Measurements from ENCODE around the gene HES3.

Gene HES3

DNA sequence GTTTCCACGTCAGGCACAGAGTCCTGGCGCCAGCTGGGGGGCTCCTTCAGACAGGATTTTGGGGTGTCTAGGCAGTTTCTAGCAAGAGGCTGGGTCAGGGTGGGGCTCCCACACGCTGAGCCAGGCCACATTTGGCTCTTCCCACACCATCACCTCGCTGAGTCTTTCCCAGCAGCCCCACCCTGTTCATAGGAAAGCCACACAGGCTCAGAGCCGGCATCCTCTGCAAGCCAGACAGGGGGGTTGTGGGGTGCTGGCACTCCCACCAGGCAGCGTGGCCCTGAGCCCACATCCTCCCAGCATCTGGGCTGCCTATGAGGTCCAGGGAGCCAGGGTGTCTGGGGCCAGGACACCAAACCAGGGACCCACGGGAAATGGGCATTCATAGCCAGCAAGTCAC lies 19.7 kb downstream of the HES3 start:
- no peak for DNase-seq

DNA sequence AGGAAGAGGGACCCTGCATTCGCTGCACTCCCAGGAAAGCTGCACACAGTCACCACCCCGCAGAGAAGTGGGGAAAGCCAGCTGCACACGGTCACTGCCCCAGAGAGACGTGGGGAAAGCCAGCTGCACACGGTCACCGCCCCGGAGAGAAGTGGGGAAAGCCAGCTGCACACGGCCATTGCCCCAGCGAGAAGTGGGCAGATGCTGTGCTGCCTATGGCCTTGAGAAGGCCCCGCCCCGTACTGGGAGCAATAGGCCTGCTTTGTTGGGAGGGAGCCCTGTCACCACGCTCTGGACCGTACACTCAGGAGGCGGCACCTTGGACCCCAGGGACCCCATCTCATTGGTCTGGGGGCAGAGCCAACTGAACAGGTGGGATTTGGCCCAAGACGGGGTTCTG lies 21.2 kb downstream of the HES3 start:
- peak in 1 of 3 experiments; percentile 69 for DNase-seq

DNA sequence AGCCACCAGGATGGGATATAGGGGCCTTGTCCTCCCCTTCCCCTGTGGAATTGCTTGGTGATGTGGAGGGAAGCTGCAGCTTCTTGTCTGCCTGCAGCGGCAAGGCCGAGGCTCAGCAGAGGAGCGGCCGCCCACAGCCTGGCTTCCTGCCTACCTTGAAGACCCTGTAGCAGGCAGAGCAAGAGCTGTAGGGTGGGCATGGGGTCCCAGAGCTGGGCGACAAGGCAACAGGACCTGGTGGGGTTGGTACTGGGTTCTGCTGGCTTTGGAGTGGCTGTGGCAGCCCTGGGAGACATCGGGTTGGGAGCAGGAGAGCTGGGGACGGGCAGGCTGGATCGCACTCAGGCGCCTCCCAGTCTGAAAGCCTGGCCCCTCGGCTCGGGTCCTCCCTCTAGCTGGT lies 22.7 kb downstream of the HES3 start:
- DNase-seq, result no peak

DNA sequence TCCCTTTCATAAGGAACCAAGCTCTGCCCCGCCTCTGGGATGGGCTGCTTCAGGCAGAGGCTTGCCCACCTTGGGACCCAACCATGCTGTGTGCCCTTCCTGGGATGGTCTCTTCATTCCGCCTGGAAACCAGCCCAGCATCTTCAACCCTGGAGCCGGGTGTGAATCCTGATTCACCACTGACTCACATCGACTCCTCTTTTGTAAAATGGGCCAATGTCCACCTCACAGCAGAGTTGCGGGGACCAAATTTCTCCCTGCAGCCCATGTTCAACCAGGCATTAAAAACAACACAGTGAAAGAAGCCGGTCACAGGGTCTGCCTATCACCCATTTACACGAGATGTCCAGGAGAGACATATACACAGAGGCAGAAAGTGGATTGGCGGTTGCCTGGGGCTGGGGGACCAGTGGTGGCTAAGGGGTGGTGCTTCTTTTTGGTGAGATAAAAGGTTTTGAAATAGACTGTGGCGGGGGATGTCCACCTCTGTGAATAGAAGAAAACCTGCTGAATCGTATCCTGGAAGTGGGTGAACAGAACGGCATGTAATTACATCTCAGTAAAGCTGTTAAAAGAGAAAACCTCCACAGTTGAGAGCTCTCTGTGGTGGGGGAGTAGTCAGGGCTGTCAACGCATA lies 23.8 kb downstream of the HES3 start:
- DNase-seq, result peak in 1 of 3 experiments; percentile 5

DNA sequence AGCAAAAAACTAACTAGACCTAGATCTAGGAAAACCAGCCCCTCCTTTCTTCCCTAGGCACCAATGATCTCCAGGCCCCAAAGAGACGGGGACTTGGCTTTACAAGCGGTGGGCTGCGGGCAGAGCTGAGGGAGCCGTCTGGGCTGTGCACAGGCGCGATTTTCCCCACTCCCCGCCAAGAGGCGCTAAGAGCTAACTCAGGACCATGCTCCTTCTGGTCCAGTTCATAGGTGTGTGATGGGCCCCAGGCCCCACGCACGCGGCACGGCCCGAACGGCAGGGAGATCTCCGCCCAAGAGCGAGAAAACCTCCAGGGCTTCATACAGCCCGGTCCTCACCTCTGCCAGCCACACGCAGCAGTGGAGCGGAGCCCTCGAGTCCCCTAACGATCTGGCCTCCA lies 24.4 kb downstream of the HES3 start:
- DNase-seq, result no peak

DNA sequence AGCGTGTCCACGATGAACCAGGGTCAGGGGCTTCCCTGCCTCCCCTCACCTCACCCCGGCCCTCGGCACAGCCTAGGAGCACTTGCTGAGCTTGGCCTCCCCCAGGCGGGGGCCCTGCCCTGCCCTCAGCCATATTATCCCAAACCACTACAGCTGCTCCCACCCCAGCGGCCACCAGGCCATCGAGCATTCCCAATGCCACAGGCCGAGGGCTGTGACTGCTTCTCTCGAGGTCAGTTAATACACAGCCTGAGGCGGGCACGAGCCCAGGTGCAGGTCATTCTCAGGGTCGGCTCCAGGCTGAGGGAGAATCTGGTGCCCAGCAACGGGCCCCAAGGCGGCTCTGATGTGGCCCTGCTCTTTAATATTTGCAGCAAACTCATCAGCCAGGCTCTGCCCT lies 25.3 kb downstream of the HES3 start:
- DNase-seq, result no peak

DNA sequence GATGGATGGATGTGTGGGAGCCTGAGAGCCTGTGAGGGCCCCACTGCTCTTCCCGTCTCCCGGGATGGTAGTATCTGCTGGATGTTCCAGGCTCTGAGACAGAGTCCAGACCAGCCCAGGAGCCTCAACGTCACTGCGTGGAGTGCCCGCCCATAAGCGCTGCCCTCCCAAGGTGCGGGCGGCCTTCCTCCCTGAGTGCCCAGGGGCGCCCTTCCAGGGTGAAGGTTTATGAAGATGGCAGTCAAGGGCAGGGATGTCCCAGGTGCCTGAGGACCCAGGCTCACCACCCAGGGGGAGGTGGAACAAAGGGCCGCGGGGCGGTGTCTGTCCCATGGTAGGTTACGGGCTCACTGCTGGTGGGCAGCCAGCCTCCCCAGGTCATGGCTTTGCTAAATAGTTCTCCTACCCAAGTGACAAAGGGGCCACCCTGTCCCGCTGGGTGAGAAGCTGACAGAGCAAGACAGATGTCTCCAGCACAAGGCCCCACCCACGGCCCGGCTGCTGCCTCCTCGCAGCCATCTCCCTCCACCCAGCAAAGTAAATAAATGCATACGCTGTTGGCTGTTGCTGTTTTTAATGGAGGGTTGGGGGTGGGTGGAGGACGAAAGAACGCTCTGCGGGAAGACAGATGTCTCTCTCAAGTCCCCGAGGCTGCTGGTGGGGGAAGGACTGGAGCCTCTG lies 25.9 kb downstream of the HES3 start:
- DNase-seq, result peak; percentile 75 to 90 (median 82)

DNA sequence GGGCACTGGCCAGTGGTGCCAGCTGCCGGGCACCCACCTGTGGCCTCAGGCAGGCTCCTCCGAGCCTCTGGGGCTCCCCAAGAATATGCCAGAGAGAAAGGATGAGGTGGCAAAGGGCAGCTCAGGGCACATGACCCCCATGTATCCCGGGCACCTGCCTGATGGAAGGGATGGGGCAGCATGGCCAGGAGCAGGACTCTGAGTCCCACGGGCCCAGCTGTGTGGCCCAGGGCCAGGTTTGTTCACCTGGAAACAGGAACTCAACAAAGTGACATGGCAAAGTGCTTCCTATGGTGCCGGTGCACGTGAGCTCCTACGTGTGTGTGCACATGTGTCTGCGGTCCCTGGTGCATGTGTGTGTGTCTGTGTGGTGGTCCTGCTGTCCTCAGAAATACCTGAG lies 26.4 kb downstream of the HES3 start:
- DNase-seq, result peak in 2 of 3 experiments; percentile 71 to 76

DNA sequence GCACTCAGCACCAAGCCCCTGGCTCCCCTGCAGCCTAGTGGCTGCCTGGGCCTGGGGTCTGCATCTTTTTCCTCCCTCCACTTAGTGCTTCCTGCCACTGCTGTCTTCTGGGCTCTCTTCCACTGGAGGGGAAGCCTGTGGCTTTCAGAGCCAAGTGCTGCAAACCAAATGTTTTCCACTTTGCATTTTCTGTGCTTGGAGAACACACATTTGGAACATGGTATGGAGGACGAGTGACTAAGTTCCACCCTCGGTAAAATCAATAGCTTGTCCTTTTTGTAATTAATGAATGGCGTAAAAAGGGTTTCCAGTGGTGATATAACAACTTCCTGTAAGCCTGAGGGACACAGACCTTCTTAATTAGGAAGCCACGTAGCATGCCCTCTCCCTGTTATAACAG lies 27.0 kb downstream of the HES3 start:
- DNase-seq, result peak in 1 of 3 experiments; percentile 52

DNA sequence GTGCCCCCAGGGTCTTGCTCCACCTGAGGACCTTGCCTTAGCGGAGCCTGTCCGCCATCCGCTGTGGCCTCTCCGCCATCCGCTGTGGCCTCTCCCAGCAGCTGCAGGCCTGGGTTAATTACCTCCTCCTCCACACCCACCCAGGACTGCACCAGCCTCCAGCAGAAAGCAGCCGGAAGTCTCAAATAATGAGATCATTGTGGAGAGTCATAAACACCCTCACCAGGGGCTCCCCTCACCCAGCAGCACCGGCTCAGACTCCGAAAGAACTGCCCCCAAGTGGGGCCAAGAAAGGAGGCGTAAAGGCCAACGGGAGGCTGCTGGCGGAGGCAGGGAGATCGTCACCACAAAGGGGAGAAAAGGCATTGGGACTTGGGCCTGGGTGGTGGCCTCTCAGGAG lies 27.6 kb downstream of the HES3 start:
- DNase-seq, result peak; percentile 32 to 90 (median 77)

DNA sequence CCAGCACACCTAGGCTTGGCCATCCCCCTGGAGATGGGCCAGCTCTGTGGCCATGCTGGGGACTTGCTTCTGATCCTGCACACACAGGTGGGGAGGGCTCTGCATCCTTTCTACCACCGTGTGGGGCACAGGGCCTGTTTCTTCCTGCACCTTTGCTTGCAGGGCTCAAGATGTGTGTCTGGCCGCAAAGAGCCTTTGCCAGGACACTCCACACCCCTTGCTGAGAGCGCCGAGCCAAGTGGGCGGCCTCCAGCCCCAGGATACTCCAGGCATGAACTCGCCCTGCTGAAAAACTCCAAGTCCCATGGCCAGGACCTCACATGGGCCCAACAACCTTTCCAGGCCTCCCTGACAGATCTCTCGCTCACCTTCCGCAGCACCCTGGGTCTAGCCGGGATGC lies 28.5 kb downstream of the HES3 start:
- no peak for DNase-seq

DNA sequence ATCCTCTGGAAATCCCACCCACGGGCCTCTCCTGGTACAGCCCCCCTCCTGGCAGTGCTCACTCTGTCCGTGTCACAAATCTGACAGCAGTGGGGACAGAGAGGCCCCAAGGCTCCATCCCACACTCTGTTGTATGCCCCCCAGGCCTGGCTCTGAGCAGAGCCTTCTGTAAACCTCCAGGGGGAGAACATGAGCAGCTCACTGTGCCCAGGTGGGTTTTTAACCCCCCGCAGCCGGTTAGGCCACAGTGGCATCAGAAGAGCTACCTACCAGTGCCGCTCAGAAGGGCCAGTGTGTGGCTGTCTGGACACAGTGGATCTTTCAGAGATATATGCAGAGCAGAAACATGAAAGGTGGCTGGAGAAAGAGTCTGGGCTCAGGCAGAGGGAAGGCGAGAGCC lies 28.9 kb downstream of the HES3 start:
- no peak for DNase-seq

DNA sequence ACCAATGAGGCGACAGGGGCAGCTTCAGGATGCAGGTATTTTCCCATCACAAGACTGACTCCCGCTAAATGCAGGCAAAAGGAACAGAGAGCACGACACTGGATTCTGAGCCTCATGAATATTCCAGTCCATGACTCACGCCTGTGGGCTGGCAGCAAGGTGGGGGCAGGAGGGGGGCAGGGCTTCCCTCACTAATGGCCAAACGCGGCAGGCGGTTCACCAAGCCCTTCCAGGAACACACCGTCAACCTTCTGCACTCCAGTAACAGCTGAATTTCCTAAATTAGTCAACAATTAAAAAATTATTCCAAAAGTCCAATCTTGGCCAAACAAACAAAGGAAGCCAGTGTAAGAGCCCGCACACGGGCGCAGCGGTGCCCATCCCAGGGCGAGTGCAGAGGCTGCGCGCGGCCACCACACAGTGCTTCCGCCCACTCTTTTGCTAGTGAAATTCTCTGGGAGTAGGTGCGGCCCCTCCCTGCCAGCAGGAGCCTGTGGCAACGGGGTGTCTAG lies 29.5 kb downstream of the HES3 start:
- peak in 2 of 3 experiments; percentile 17 to 43 for DNase-seq

DNA sequence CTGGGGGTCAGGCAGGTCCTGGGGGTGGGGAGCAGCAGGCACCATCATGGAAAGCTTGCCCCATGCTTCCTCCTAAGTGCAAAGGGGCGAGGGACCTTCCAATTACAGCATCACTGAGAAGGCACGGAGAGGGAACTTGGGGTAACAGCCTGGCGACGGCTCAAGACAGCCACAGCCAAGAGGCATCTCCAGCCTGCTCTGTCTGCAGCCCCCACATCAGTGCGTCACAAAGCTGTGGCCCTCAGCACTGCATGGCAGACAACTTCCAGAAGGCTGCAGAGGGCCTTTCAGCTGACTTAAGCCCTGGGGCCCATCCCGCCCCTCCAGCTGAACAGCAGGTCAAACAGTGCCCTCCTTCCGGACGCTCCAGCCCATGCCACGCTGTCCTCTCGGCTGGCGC lies 30.1 kb downstream of the HES3 start:
- DNase-seq, result no peak

DNA sequence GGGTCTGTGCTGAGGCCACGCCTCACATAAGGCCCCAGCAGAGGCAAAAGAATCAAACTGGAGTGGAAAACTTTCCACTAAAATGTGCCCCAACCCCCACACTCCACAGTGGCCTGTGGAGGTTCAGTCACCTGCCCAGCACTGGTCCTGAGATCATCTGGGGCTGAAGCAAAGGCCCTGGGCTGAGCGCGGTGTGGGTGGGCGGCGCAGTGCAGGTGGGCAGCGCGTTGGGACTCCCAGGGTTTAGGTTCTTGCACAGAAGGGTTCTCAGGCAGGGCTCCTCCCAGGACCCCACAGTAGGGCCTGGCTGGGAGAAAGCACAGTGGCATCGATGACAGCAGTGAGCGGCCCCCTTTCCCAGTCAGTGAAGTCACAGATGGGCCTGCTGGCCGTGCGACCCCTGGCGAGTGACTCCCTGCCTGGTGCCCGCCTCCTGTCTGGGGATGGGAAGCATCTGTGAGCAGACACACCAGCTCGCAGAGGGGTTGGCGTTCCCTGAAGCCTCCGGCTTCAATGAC lies 30.7 kb downstream of the HES3 start:
- no peak for DNase-seq

DNA sequence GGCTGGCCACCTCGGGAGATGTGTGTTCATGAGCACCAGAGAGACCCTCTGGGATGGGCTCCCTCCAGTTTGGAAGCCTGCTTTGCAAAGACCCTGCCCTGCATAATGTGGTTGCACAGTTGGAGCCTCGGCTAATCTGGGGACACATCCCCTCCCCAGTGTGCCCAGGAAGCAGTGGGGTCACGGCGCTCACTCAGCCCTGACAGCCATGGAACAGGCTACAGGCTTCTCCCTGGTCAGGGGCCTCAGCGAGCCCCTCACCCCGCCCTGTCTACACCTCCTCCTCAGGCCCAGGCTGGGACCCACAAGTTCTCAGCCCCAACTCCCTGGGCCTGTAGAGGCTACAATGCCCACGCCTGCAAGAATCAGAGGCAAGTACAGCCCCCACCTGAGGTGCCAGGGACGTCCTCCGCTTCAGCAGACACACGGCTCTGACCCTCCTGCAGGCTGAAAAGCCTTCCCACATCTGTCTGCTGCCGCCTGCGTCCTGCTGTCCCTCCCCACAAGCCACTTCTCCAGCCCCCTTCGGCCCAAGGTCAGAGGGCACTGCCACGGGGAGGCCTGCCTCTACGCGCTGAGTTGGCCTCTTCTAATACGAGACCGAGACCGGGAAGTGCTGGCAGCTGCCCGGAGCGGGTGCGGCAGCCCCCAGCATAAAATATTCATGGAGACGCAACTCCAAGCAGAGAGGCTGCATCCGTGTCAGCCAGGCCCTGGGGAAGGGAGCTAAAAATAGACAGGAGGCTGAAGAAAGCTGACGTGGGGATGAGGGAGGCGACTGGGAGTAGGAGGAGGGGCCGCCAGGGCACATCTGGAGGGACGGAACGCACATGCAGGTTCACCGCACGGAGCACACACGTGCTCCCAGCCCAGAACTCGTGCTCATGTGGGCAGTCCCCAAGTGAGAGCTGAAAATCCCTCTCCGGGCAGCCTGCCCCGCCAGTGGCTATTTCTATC lies 32.1 kb downstream of the HES3 start:
- peak; percentile 30 to 86 (median 64) for DNase-seq

DNA sequence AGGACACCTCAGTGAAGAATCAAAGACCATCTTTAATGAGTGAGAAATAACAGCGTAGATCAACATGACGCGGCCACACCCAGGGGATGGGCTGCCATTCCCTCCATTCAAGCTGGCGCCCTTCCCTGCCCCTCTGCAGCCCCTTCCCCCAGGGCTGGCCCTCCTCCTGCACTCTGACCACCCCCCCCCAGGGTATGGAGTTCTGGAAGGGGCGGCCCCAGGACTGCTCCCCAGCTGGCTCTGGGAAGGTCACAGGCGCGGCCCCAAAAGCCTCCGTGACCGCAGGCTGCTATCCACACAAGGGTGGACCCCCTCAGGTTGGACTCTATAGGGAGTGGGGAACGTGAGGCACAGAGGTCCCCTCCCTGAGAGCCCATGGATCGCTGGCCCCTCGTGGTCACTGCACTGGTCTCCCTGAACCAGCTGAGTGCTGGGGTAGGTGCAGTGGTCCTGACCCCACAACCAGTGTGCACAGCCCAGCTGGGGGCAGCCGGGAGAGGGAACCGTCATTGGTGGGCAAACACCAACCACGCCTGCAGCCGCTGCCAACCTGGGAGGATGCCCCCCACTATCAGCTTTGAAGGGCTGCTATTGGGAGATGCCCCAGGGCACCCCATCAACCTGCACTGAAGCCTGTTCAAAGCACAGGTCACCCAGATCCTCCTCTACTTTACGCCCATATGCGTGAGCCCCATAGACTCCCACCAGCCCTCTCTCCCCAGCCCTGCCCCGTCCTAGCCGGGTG lies 33.0 kb downstream of the HES3 start:
- DNase-seq, result no peak

DNA sequence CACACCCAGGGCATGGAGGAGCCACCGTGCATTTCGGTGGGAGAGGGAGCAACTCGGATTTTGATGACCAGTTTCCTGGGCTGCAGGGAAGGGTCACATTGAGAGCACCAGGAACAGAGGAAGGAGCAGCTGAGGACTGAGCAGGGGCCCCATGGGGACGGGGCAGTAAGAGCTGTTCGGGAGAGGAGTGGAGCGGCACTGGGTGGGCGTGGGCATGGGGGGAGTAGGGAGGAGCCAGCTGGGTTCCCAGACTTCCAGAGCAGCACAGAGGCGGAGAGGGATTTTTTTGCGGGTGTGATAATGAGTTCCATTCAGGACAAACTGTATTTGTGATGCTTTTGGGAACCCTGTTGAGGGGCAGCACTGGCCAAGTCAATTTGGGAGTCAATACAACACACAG lies 34.3 kb downstream of the HES3 start:
- peak in 2 of 3 experiments; percentile 15 to 21 for DNase-seq

DNA sequence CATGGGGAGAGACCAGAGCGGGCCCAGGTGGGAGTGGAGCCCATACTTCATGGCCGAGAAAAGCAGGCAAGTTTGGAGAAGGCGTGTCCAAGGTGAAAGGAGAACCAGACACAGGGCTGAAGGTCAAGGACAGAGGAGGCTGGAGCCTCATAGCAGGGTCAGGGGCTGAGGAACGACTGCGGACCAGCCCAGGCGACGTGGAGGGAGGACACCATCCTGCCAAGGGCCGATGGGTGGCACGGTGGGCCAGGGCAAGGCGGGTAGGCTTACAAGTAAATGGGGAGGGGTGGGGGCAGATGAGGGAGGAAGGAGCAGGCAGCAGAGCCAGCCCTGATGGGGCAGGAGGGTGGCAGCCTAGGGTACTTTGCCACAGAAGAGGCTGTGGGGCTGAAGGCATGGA lies 35.1 kb downstream of the HES3 start:
- no peak for DNase-seq

DNA sequence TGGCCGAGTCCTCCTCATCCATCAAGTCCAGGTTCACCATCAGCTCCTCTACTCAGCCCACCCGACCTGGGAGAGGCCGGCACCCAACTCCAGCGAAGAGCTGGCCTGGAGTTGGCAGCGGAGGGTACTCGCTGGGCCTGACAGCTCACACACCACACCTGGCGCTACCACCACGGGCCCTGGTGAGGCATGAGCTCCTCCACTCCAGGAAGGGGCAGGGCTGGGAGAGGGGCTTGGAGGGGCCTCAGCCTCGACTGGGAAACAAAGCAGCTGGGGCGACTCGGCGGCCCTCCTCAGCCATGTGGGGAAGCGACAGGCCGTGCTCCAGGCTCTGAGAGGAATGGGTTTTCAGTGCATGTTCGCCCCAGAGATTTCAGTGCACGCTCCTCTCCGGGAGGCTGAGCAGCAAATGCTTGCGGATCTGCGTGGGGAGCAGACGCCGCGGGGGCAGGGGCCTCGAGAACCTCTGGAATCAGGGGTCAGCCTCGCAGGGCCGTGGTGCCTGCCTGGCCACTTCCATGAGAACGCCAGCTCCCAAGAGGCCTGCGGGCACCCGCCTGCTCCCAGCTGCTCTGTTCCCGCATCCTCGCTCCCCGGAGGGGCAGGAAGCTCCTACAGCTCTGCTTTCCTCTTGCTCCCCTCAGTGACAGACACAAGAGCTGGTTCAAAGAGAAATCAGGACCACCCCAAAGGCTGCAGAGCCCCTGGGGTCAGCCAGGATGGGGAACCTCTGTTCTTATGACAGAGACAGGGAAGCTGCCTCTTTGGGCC lies 35.8 kb downstream of the HES3 start:
- no peak for DNase-seq

DNA sequence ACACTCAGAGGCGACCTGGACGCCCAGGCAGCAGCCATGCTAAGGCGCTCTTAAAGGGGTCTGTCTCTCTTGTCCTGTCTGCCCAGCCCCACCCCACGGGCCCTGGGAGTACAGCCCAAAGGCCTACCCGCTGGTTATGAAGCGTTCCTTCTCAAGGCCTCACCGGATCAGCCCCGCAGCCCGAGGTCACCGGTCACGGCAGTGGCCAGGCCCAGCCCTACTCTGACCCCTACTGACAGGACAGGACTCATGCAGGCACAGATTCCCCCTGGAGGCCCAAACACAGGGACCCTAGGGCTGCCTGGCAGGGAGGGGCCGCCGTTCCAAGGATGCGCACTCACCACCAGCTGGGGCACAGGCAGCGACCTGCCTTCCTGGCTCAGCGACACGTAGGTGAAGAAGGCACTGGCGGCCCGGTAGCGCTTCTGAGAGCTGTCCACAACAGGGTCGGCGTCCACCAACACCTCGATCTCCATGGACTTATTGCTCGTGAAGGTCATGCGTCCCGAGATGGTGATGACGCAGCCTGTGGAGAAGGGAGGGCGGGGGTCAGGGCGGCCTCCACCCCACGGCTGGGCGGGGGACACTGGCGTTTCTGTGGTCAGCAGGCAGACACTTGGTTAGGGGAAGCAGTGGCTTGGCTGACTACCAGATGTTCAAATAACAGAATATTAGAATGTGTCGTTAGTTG lies 36.9 kb downstream of the HES3 start:
- peak in 1 of 3 experiments; percentile 23 for DNase-seq
